Common myeloid progenitor, CD34-positive (primary cell): ENCODE measurements around the gene GDA. TPM values are rescaled to one million over a fixed set of nuclear protein-coding genes. Genes with fewer than 3 reads are reported as not detected.
A peak's percentile ranks its signal among the peaks of the same experiment; 100 is the strongest.

Experiments
- CTCF ChIA-PET: fragments of 350-600 bp; sonication (Branson Sonifier 250); formaldehyde crosslinking; loops from one replicate; lab custom pipeline; 2021; ENCODE audit warnings: antibody characterized with exemption; lab: Charles Lee
- POLR2A ChIA-PET: fragments of 350-600 bp; sonication (Branson Sonifier 250); formaldehyde crosslinking; loops from one replicate; lab custom pipeline; 2021; ENCODE audit warnings: antibody characterized with exemption; lab: Charles Lee
- DNase-seq, 3 donors: peaks; one replicate each; pipeline versions ENCODE4 v3.0.0 to v3.0.0-alpha.2; 2013
- H3K27ac ChIP-seq, 2 experiments: 1 replicate in 1 of 2; 2 replicates in 1 of 2; pipeline ENCODE4 v1.7.0; 2013; ENCODE audit warnings: inconsistent platforms in 2 of 2, low read length in 2 of 2, mild to moderate bottlenecking in 2 of 2, low read depth in 1 of 2, moderate library complexity in 1 of 2; ENCODE audit not compliant: severe bottlenecking in 2 of 2, insufficient read depth in 1 of 2, poor library complexity in 1 of 2
- H3K27me3 ChIP-seq, 5 experiments: replicated peaks in 2 of 5; 1 replicate in 3 of 5; 2 replicates in 2 of 5; pipeline versions ENCODE4 v1.6.1 to v1.7.0; 2013; ENCODE audit warnings: low read length in 4 of 5, mild to moderate bottlenecking in 2 of 5, moderate library complexity in 2 of 5, inconsistent platforms in 1 of 5; ENCODE audit not compliant: insufficient read depth in 5 of 5, control insufficient read depth in 4 of 5
- H3K36me3 ChIP-seq, 4 experiments: 1 replicate in 2 of 4; 2 replicates in 2 of 4; pipeline versions ENCODE4 v1.6.1 to v1.7.0; 2013; ENCODE audit warnings: low read length in 3 of 4, control low read depth in 1 of 4, mild to moderate bottlenecking in 1 of 4; ENCODE audit not compliant: control insufficient read depth in 4 of 4, insufficient read depth in 4 of 4
- H3K4me1 ChIP-seq, 4 experiments: 1 replicate in 3 of 4; 2 replicates in 1 of 4; pipeline versions ENCODE4 v1.6.1 to v1.7.1; 2013; ENCODE audit warnings: low read length in 3 of 4, mild to moderate bottlenecking in 3 of 4, control low read depth in 1 of 4, inconsistent platforms in 1 of 4, moderate library complexity in 1 of 4; ENCODE audit not compliant: control insufficient read depth in 4 of 4, insufficient read depth in 4 of 4; ENCODE audit errors: control extremely low read depth in 1 of 4
- H3K4me3 ChIP-seq, 7 experiments: 1 replicate in 4 of 7; 2 replicates in 3 of 7; pipeline versions ENCODE4 v1.5.1 to v1.7.0; 2013; ENCODE audit warnings: mild to moderate bottlenecking in 7 of 7, low read length in 6 of 7, moderate library complexity in 6 of 7, inconsistent platforms in 2 of 7, low read depth in 2 of 7, control low read depth in 1 of 7; ENCODE audit not compliant: insufficient read depth in 4 of 7, control insufficient read depth in 1 of 7; ENCODE audit errors: extremely low read depth in 1 of 7
- H3K9me3 ChIP-seq, 5 experiments: 1 replicate in 4 of 5; 2 replicates in 1 of 5; pipeline versions ENCODE4 v1.6.1 to v1.7.1; 2013; ENCODE audit warnings: low read length in 4 of 5, mild to moderate bottlenecking in 2 of 5, inconsistent platforms in 1 of 5, low read depth in 1 of 5, moderate library complexity in 1 of 5; ENCODE audit not compliant: control insufficient read depth in 4 of 5, insufficient read depth in 2 of 5; ENCODE audit errors: control extremely low read depth in 1 of 5
- WGBS: methylation state at CpG from one replicate; pipeline ENCODE4 v1.1.5; 2013; ENCODE audit not compliant: insufficient coverage; 5-methylcytosine and 5-hydroxymethylcytosine counted together
- polyA plus RNA-seq: library from polyadenylated mRNA; unstranded; fragments of 120-200 nt; gene quantifications from one replicate; pipeline ENCODE4 v1.2.1, GENCODE V29; 2013

The GDA gene
- polyA plus RNA-seq = 0.01 TPM

- ChIA-PET CTCF (no interaction called here), POLR2A (no interaction called here)
- WGBS = 1% methylated on average over 63 of the region's 70 CpGs
- peaks cover 3 to 58% (median 29%) of the 10 kb centered on the region in 5 experiments for H3K27me3 ChIP-seq
- no peaks in the 10 kb centered on the region for H3K9me3 ChIP-seq
- peaks cover 0 to 9% (median 5%) of the 10 kb centered on the region in 4 experiments for H3K4me1 ChIP-seq
- H3K36me3 ChIP-seq = no peaks in the 10 kb centered on the region
- H3K4me3 ChIP-seq = peak within 1 kb of the TSS in 3 of 7 experiments; percentile 39 to 59 (median 46)
- H3K27ac ChIP-seq = no peak within 1 kb of the TSS
- peak; percentile 1 to 20 (median 9) for DNase-seq
These were observed at the start of gene GDA for GRCh38 chr9:72149231-72149975. Gene GDA, plus strand, starts transcription at chr9:72149440. Its CDS starts 120 bp downstream, at chr9:72149560.

DNA sequence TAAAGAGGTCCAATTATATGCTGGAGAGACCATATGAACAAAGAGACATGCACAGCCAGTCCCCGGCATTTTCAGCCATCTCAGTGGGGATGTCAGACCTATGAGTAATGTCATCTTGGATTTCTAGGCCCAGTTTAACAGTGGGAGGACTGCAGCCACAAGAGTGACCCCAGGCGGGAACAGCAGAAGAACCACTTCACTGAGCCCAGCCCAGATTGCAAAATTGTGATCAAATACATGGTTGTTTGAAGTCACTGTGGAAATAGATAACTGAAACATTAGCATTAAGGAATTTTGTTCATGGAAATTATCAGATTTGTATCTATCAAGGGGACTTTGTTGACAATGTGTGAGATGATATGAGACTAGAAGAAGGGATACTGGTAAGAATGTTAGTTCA is 46.7 kb upstream of the GDA start:
- Histone ChIP-seq H3K4me3 (no peak overlapping the region), H3K27me3 (no peaks in the 10 kb centered on the region), H3K4me1 (no peaks in the 10 kb centered on the region), H3K27ac (no peak overlapping the region), H3K36me3 (no peaks in the 10 kb centered on the region), H3K9me3 (peaks cover 0 to 3% (median 0%) of the 10 kb centered on the region in 5 experiments)
- DNase-seq = no peak
- ChIA-PET CTCF (no interaction called here), POLR2A (no interaction called here)
- 93% methylated on average over 2 of the region's 2 CpGs for WGBS

GRCh38 chr9:72113056-72113455 is 36.2 kb upstream of the GDA start:
- WGBS = 100% methylated on average over 1 of the region's 2 CpGs
- no peak overlapping the region for H3K27ac ChIP-seq
- no peaks in the 10 kb centered on the region for H3K9me3 ChIP-seq
- no peaks in the 10 kb centered on the region for H3K27me3 ChIP-seq
- H3K36me3 ChIP-seq = no peaks in the 10 kb centered on the region
- POLR2A ChIA-PET = no interaction called here
- DNase-seq = no peak
- CTCF ChIA-PET = no interaction called here
- no peak overlapping the region for H3K4me3 ChIP-seq
- no peaks in the 10 kb centered on the region for H3K4me1 ChIP-seq

- H3K4me1 ChIP-seq = no peaks in the 10 kb centered on the region
- WGBS = no CpG with 5 or more reads among the region's 2 CpGs
- H3K9me3 ChIP-seq = no peaks in the 10 kb centered on the region
- peaks cover 0 to 3% (median 0%) of the 10 kb centered on the region in 5 experiments for H3K27me3 ChIP-seq
- no peak for DNase-seq
- no peaks in the 10 kb centered on the region for H3K36me3 ChIP-seq
- no peak overlapping the region for H3K27ac ChIP-seq
- no peak overlapping the region for H3K4me3 ChIP-seq
- CTCF ChIA-PET = no interaction called here
- POLR2A ChIA-PET = no interaction called here
These were observed 29.4 kb upstream of the GDA start for GRCh38 chr9:72119853-72120252.

DNA sequence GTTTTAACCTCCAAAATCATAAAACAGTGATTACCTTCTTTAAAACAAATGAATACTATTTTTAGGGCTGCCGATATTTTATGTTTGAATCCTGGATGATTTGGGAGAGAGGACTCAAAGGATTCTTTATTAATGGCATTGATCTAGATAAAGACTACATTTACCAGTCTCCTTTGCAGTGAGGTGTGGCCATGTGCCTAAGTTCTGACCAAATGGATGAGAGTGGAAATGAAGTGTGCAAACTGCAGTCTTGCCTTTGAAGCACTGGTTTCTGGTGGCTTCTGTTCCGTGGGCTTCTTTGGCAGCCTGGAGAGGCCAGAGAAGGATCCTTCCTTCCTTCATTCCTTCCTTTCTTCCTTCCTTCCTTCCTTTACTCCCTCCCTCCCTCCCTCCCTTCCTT is 24.3 kb upstream of the GDA start:
- Histone ChIP-seq H3K27ac (no peak overlapping the region), H3K27me3 (peaks cover 0 to 3% (median 2%) of the 10 kb centered on the region in 5 experiments), H3K4me1 (no peaks in the 10 kb centered on the region), H3K36me3 (no peaks in the 10 kb centered on the region), H3K9me3 (no peaks in the 10 kb centered on the region), H3K4me3 (no peak overlapping the region)
- CTCF ChIA-PET = no interaction called here
- WGBS = 14% methylated on average over 1 of the region's 2 CpGs
- POLR2A ChIA-PET = no interaction called here
- no peak for DNase-seq

DNA sequence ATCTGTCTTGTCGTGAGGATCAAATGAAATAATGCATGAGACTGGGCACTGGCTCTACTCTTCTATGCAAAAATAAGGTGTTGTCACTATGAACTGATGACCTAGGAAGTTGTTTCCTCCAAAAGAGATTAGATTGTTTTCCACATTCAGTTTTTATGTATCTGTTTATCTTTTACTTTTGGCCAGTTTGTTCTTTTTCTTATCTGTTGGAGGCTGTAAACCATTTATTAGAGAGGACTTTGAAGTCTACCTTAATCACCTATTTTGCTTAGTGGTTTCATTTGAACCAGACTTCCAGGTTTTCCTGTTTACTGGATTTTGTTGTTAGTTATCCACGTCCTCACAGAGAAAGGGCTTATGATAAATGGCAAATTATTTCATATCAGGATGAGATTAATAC is 21.5 kb upstream of the GDA start:
- ChIA-PET CTCF (no interaction called here), POLR2A (interaction anchor here (0.6 kb wide), 1 partner anchor 547 kb away, joined by 3 read pairs; no protein-coding TSS in a partner anchor)
- H3K4me3 ChIP-seq = no peak overlapping the region
- WGBS = 40% methylated on average over 1 of the region's 2 CpGs
- H3K27ac ChIP-seq = no peak overlapping the region
- no peak for DNase-seq
- H3K9me3 ChIP-seq = no peaks in the 10 kb centered on the region
- H3K4me1 ChIP-seq = no peaks in the 10 kb centered on the region
- no peaks in the 10 kb centered on the region for H3K36me3 ChIP-seq
- H3K27me3 ChIP-seq = peaks cover 0 to 2% (median 0%) of the 10 kb centered on the region in 5 experiments

GRCh38 chr9:72128526-72128925 is 20.7 kb upstream of the GDA start:
- no peak for DNase-seq
- H3K27ac ChIP-seq = no peak overlapping the region
- no peaks in the 10 kb centered on the region for H3K36me3 ChIP-seq
- H3K9me3 ChIP-seq = no peaks in the 10 kb centered on the region
- no CpG with 5 or more reads among the region's 2 CpGs for WGBS
- H3K4me1 ChIP-seq = no peaks in the 10 kb centered on the region
- H3K4me3 ChIP-seq = no peak overlapping the region
- peaks cover 0 to 2% (median 0%) of the 10 kb centered on the region in 5 experiments for H3K27me3 ChIP-seq
- POLR2A ChIA-PET = no interaction called here
- CTCF ChIA-PET = no interaction called here
